GM19193 (cell line): ENCODE results near the gene CCT2.

Source experiments
- POLR2A ChIP-seq: IDR thresholded peaks from 4 replicates; pipeline ENCODE4 v1.6.1; 2011; ENCODE audit not compliant: insufficient read depth, insufficient read length; ENCODE audit errors: extremely low read depth

The CCT2 gene

GRCh38 chr12:69585189-69586062 is at the start of gene CCT2:
Gene CCT2, plus strand, starts transcription at chr12:69585459. Its CDS starts 63 bp downstream, at chr12:69585522.
- peak; percentile 97 for TF ChIP-seq POLR2A

GRCh38 chr12:69540987-69541386 is 44.3 kb upstream of the CCT2 start:
- TF ChIP-seq POLR2A = no peak

- no peak for TF ChIP-seq POLR2A
Observed at GRCh38 chr12:69544087-69544486, 41.2 kb upstream of the CCT2 start.

GRCh38 chr12:69545081-69545480 is 40.2 kb upstream of the CCT2 start:
- TF ChIP-seq POLR2A = no peak

- TF ChIP-seq POLR2A = no peak
Observed at GRCh38 chr12:69546693-69547438, 38.4 kb upstream of the CCT2 start.

GRCh38 chr12:69548687-69549086 is 36.6 kb upstream of the CCT2 start:
- no peak for TF ChIP-seq POLR2A

GRCh38 chr12:69550569-69551350 is 34.5 kb upstream of the CCT2 start:
- no peak for TF ChIP-seq POLR2A

GRCh38 chr12:69553628-69554248 is 31.5 kb upstream of the CCT2 start:
- no peak for TF ChIP-seq POLR2A

GRCh38 chr12:69555461-69555860 is 29.8 kb upstream of the CCT2 start:
- no peak for TF ChIP-seq POLR2A

GRCh38 chr12:69556383-69556782 is 28.9 kb upstream of the CCT2 start:
- no peak for TF ChIP-seq POLR2A

GRCh38 chr12:69563166-69563762 is 22.0 kb upstream of the CCT2 start:
- TF ChIP-seq POLR2A = no peak

- TF ChIP-seq POLR2A = no peak
Observed at GRCh38 chr12:69566603-69567002, 18.7 kb upstream of the CCT2 start.

- no peak for TF ChIP-seq POLR2A
Observed at GRCh38 chr12:69569236-69569635, 16.0 kb upstream of the CCT2 start.

GRCh38 chr12:69570000-69570516 is 15.2 kb upstream of the CCT2 start:
- no peak for TF ChIP-seq POLR2A

GRCh38 chr12:69570545-69571399 is 14.5 kb upstream of the CCT2 start:
- TF ChIP-seq POLR2A = no peak
